SU-DHL-6 (cell line): ENCODE data around the gene MYO9A.
"Not testable (repeated sequence)": the region's sequence is repeated elsewhere in the genome, so short reads cannot be mapped to it uniquely, and the experiment has no call there.

Experiments used
- EZH2phosphoT487 ChIP-seq: fragments of 200-600 bp; sonication (generic), shearing (Covaris generic); conservative IDR thresholded peaks from 2 replicates; pipeline ENCODE4 v1.6.1; 2018; ENCODE audit warnings: mild to moderate bottlenecking, antibody characterized with exemption, low read length, moderate library complexity, mixed read lengths
- TF ChIP-seq, protein P1 (sequence below): fragments of 200-600 bp; sonication (generic); IDR thresholded peaks from one replicate; pipeline ENCODE4 v1.5.1; 2017; ENCODE audit warnings: antibody characterized with exemption, mild to moderate bottlenecking, low read length, moderate library complexity; ENCODE audit not compliant: insufficient read depth, poor library complexity, severe bottlenecking

DNA sequence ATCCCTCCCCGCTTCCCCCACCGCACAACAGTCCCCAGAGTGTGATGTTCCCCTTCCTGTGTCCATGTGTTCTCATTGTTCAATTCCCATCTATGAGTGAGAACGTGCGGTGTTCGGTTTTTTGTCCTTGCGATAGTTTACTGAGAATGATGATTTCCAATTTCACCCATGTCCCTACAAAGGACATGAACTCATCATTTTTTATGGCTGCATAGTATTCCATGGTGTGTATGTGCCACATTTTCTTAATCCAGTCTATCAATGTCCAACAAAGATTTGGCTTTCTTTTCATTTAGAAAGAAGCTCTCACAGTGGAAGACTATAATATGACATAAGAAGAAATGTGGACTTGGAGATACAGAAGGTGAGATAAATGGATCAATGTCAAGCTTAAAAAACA is 119.2 kb downstream of the MYO9A start:
- TF ChIP-seq EZH2phosphoT487: not testable (repeated sequence)
- TF ChIP-seq, protein P1, sequence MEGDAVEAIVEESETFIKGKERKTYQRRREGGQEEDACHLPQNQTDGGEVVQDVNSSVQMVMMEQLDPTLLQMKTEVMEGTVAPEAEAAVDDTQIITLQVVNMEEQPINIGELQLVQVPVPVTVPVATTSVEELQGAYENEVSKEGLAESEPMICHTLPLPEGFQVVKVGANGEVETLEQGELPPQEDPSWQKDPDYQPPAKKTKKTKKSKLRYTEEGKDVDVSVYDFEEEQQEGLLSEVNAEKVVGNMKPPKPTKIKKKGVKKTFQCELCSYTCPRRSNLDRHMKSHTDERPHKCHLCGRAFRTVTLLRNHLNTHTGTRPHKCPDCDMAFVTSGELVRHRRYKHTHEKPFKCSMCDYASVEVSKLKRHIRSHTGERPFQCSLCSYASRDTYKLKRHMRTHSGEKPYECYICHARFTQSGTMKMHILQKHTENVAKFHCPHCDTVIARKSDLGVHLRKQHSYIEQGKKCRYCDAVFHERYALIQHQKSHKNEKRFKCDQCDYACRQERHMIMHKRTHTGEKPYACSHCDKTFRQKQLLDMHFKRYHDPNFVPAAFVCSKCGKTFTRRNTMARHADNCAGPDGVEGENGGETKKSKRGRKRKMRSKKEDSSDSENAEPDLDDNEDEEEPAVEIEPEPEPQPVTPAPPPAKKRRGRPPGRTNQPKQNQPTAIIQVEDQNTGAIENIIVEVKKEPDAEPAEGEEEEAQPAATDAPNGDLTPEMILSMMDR: not testable (repeated sequence)
